Cardiac septum (tissue), 1 donor: ENCODE results near the gene RDM1. TPM values are rescaled to one million over a fixed set of nuclear protein-coding genes. Genes with fewer than 3 reads are reported as not detected.
"Not testable (repeated sequence)": the region's sequence is repeated elsewhere in the genome, so short reads cannot be mapped to it uniquely, and the experiment has no call there.

Experiments
- DNase-seq: peaks from one replicate; pipeline ENCODE4 v3.0.0-alpha.2; 2020; ENCODE audit warnings: low spot score
- intact Hi-C: fragments of 100-400 bp; cut with DNase I; formaldehyde crosslinking; loops from one replicate; pipeline ENCODE4 v1.14.0; 2022
- total RNA-seq: library from RNA; stranded (reverse); fragmentation: NEBNext Ultra II Directional; extraction: Animal tissue kit (Norgen Biotek cat#: 25700); gene quantifications from one replicate; pipeline ENCODE4 v1.2.1, GENCODE V29; 2021
- donor health status: DM: no; HTN: no; CAD: no.

The RDM1 gene
- total RNA-seq, 1 donor from 2014 or later: not detected

GRCh38 chr17:35942588-35943186 is 12.1 kb upstream of the RDM1 start:
- no peak for DNase-seq
- intact Hi-C loops: loop anchor here (10.0 kb wide), 1 partner anchor 58 kb away; the partner anchor contains the start of gene CCL5

- intact Hi-C loops, DNase-seq: not testable (repeated sequence)
These were observed 7.9 kb upstream of the RDM1 start for GRCh38 chr17:35938492-35938891.

GRCh38 chr17:35936063-35936462 is 5.5 kb upstream of the RDM1 start:
- no peak for DNase-seq
- intact Hi-C loops: no loop called here

- intact Hi-C loops: no loop called here
- DNase-seq: no peak
These were observed 4.2 kb upstream of the RDM1 start for GRCh38 chr17:35934760-35935159.

- DNase-seq: no peak
- intact Hi-C loops: no loop called here
These were observed 2.0 kb upstream of the RDM1 start for GRCh38 chr17:35932586-35932985.

GRCh38 chr17:35931794-35932425 is 1.3 kb upstream of the RDM1 start:
- no peak for DNase-seq
- intact Hi-C loops: no loop called here

- DNase-seq: no peak
- intact Hi-C loops: no loop called here
These were observed 2.9 kb downstream of the RDM1 start for GRCh38 chr17:35927714-35928113.

- intact Hi-C loops: no loop called here
- DNase-seq: no peak
These were observed 6.9 kb downstream of the RDM1 start for GRCh38 chr17:35923609-35924114.

- no peak for DNase-seq
- intact Hi-C loops: no loop called here
These were observed 10.3 kb downstream of the RDM1 start for GRCh38 chr17:35920229-35920628.

GRCh38 chr17:35918665-35919064 is 11.9 kb downstream of the RDM1 start:
- intact Hi-C loops: no loop called here
- no peak for DNase-seq

GRCh38 chr17:35917519-35918213 is 12.9 kb downstream of the RDM1 start:
- intact Hi-C loops: no loop called here
- no peak for DNase-seq

- intact Hi-C loops: no loop called here
- DNase-seq: no peak
These were observed 15.2 kb downstream of the RDM1 start for GRCh38 chr17:35915153-35915964.

GRCh38 chr17:35914354-35914753 is 16.2 kb downstream of the RDM1 start:
- intact Hi-C loops: no loop called here
- DNase-seq: no peak

- no peak for DNase-seq
- intact Hi-C loops: no loop called here
These were observed 17.0 kb downstream of the RDM1 start for GRCh38 chr17:35913609-35914008.

GRCh38 chr17:35912942-35913341 is 17.6 kb downstream of the RDM1 start:
- DNase-seq: no peak
- intact Hi-C loops: no loop called here

GRCh38 chr17:35912339-35912912 is 18.1 kb downstream of the RDM1 start:
- DNase-seq: no peak
- intact Hi-C loops: no loop called here

- no peak for DNase-seq
- intact Hi-C loops: no loop called here
These were observed 21.2 kb downstream of the RDM1 start for GRCh38 chr17:35909408-35909807.

- intact Hi-C loops: no loop called here
- no peak for DNase-seq
These were observed 22.9 kb downstream of the RDM1 start for GRCh38 chr17:35907691-35908090.

- intact Hi-C loops: no loop called here
- no peak for DNase-seq
These were observed 23.5 kb downstream of the RDM1 start for GRCh38 chr17:35906926-35907637.
